Measurements from ENCODE around the gene ARL13B.
A peak's percentile ranks its signal among the peaks of the same experiment; 100 is the strongest.
"Not testable (repeated sequence)": the region's sequence is repeated elsewhere in the genome, so short reads cannot be mapped to it uniquely, and the experiment has no call there.

ARL13B gene

GRCh38 chr3:93979850-93980676 is at the start of gene ARL13B:
ARL13B (plus strand) TSS chr3:93980155; CDS start chr3:93980424, 269 bp downstream.
- peak; percentile 89 to 90 for DNase-seq (ENCODE audit: low read depth in 2 of 2)

GRCh38 chr3:93931597-93932229 is 48.2 kb upstream of the ARL13B start:
- DNase-seq (ENCODE audit: low read depth in 2 of 2), result no peak

- no peak for DNase-seq (ENCODE audit: low read depth in 2 of 2)
Observed at GRCh38 chr3:93934366-93935046, 45.4 kb upstream of the ARL13B start.

- DNase-seq (ENCODE audit: low read depth in 2 of 2), result no peak
Observed at GRCh38 chr3:93936549-93936948, 43.4 kb upstream of the ARL13B start.

GRCh38 chr3:93937485-93937884 is 42.5 kb upstream of the ARL13B start:
- DNase-seq (ENCODE audit: low read depth in 2 of 2), result not testable (repeated sequence)

- DNase-seq (ENCODE audit: low read depth in 2 of 2), result not testable (repeated sequence)
Observed at GRCh38 chr3:93949958-93950357, 30.0 kb upstream of the ARL13B start.

- DNase-seq (ENCODE audit: low read depth in 2 of 2), result no peak
Observed at GRCh38 chr3:93961026-93961425, 18.9 kb upstream of the ARL13B start.

GRCh38 chr3:93961489-93961888 is 18.5 kb upstream of the ARL13B start:
- DNase-seq (ENCODE audit: low read depth in 2 of 2), result no peak

- DNase-seq (ENCODE audit: low read depth in 2 of 2), result no peak
Observed at GRCh38 chr3:93962798-93963197, 17.2 kb upstream of the ARL13B start.

GRCh38 chr3:93965106-93965505 is 14.8 kb upstream of the ARL13B start:
- not testable (repeated sequence) for DNase-seq (ENCODE audit: low read depth in 2 of 2)

GRCh38 chr3:93969443-93969842 is 10.5 kb upstream of the ARL13B start:
- DNase-seq (ENCODE audit: low read depth in 2 of 2), result no peak

- DNase-seq (ENCODE audit: low read depth in 2 of 2), result no peak
Observed at GRCh38 chr3:93969997-93970396, 10.0 kb upstream of the ARL13B start.

GRCh38 chr3:93973131-93974126 is 6.5 kb upstream of the ARL13B start, which contains the start of gene PROS1:
PROS1 (minus strand) TSS chr3:93973896; CDS start chr3:93973749, 147 bp downstream.
- DNase-seq (ENCODE audit: low read depth in 2 of 2), result no peak

GRCh38 chr3:93981649-93982048 is 1.7 kb downstream of the ARL13B start:
- no peak for DNase-seq (ENCODE audit: low read depth in 2 of 2)

- DNase-seq (ENCODE audit: low read depth in 2 of 2), result no peak
Observed at GRCh38 chr3:93983408-93983807, 3.5 kb downstream of the ARL13B start.

- DNase-seq (ENCODE audit: low read depth in 2 of 2), result no peak
Observed at GRCh38 chr3:93984618-93985017, 4.7 kb downstream of the ARL13B start.

GRCh38 chr3:93988283-93988682 is 8.3 kb downstream of the ARL13B start:
- DNase-seq (ENCODE audit: low read depth in 2 of 2), result no peak

GRCh38 chr3:93988764-93989163 is 8.8 kb downstream of the ARL13B start:
- no peak for DNase-seq (ENCODE audit: low read depth in 2 of 2)

GRCh38 chr3:93989241-93989640 is 9.3 kb downstream of the ARL13B start:
- DNase-seq (ENCODE audit: low read depth in 2 of 2), result no peak

GRCh38 chr3:93991631-93992030 is 11.7 kb downstream of the ARL13B start:
- DNase-seq (ENCODE audit: low read depth in 2 of 2), result no peak

- DNase-seq (ENCODE audit: low read depth in 2 of 2), result no peak
Observed at GRCh38 chr3:93992207-93992606, 12.3 kb downstream of the ARL13B start.

Measured in stimulated activated CD8-positive, alpha-beta memory T cell treated with anti-CD3 and anti-CD28 coated beads, Interleukin-2, amount 100 ng/mL, for 1 hour (primary cell).